NOMO-1 (cell line): ENCODE measurements around the gene KNTC1.
"Not testable (repeated sequence)": the region's sequence is repeated elsewhere in the genome, so short reads cannot be mapped to it uniquely, and the experiment has no call there.

Experiments used
- DNase-seq, 2 experiments: peaks; one replicate each; lab custom pipeline; 2025; ENCODE audit not compliant: unreplicated experiment in 2 of 2; lab: John Stamatoyannopoulos, UW

KNTC1 gene, protein sequence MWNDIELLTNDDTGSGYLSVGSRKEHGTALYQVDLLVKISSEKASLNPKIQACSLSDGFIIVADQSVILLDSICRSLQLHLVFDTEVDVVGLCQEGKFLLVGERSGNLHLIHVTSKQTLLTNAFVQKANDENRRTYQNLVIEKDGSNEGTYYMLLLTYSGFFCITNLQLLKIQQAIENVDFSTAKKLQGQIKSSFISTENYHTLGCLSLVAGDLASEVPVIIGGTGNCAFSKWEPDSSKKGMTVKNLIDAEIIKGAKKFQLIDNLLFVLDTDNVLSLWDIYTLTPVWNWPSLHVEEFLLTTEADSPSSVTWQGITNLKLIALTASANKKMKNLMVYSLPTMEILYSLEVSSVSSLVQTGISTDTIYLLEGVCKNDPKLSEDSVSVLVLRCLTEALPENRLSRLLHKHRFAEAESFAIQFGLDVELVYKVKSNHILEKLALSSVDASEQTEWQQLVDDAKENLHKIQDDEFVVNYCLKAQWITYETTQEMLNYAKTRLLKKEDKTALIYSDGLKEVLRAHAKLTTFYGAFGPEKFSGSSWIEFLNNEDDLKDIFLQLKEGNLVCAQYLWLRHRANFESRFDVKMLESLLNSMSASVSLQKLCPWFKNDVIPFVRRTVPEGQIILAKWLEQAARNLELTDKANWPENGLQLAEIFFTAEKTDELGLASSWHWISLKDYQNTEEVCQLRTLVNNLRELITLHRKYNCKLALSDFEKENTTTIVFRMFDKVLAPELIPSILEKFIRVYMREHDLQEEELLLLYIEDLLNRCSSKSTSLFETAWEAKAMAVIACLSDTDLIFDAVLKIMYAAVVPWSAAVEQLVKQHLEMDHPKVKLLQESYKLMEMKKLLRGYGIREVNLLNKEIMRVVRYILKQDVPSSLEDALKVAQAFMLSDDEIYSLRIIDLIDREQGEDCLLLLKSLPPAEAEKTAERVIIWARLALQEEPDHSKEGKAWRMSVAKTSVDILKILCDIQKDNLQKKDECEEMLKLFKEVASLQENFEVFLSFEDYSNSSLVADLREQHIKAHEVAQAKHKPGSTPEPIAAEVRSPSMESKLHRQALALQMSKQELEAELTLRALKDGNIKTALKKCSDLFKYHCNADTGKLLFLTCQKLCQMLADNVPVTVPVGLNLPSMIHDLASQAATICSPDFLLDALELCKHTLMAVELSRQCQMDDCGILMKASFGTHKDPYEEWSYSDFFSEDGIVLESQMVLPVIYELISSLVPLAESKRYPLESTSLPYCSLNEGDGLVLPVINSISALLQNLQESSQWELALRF (N-terminal part only)

DNA sequence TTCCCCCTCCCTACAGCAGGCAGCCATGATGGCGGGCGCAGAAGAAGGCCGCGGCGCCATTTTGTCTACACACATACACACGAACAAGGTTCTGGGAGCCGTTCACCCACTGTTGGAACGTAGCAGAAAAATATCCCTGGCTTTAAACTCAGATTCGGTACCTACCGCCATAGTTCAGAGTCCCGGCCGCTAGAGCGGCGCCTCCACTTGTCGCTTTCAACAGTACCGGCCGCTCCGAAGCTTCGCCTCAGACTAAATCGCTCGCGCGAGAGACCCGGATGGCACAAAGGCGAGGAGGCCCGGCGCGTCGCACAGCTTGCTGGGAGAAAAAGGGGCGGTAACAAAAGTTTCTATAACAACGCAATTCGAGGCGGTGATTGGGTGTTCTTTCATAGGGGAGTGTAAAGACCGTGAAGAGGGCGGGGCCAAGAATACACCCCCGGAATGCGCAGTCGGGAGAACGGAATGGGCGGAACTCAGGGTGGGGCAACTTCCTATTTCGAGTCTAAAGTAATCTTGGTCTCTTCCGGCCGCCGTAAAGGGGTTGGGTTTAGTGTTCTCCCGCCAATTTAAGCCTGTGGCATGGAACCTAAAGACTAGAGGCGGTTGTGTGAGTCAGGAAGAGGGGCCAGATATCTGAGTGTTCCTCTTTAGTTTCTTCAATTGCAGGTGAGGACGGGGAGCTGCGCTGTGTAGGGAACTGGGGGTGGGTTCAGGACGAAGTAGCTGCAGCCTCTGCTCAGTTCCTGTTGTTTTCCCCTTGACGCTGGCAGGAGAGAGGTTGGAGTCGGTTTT is at the start of gene KNTC1, which contains the start of gene RSRC2:
Gene KNTC1 (plus strand): TSS at position 567 of the 795 bp plus-strand sequence. CDS start 2,815 bp downstream, outside the sequence.
Gene RSRC2 (minus strand): TSS at position 254 of the 795 bp plus-strand sequence. CDS start 83 bp downstream, at position 171.
- DNase-seq, result peak; percentile 99 to 100

DNA sequence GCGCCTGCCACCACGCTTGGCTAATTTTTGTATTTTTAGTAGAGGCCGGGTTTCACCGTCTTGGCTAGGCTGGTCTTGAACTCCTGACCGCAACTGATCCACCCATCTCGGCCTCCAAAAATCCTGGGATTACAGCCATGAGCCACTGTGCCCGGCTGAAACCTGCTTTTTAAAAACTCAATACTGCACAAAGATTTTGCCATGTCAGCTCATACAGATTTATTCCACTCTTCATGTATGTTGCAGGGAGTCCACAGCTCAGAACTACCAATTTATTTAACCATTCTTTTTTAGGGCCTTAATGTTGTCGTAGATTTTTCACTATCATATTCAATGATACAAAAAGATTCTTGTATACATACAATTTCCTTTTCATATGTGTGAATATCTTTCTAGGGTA is 46.3 kb upstream of the KNTC1 start:
- no peak for DNase-seq

DNA sequence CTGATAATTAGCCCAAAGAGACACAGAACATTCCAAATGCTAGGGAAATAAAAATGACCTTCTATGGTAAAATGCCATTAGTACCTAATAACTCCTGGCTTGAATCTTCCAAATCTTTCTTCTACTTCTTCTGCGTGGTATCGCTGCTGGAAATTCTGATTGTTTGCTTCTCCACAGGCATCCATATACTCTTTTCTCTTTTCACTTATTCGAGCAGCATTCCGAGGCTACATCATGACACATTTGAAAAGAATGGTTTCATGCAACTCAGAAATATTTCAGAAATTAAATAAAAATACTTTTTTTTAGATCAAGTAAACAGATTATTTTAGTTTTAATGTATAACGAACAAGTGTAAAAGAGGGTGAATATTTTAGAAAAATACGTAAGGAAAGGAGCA is 45.2 kb upstream of the KNTC1 start:
- DNase-seq, result no peak

DNA sequence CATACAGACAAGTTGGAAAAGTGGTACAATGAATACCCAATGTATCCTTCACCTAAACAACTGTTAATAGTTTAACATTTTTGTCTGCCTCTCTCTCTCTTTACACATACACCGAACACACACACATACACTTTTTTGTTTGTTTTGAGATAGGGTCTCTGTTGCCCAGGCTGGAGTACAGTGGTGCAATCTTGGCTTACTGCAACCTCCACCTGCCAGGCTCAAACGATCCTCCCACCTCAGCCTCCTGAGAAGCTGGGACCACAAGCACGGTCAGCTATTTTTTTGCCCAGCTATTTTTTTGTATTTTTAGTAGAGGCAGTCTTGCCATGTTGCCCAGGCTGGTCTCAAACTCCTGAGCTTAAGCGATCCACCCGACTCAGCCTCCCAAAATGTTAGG is 43.1 kb upstream of the KNTC1 start:
- no peak for DNase-seq

DNA sequence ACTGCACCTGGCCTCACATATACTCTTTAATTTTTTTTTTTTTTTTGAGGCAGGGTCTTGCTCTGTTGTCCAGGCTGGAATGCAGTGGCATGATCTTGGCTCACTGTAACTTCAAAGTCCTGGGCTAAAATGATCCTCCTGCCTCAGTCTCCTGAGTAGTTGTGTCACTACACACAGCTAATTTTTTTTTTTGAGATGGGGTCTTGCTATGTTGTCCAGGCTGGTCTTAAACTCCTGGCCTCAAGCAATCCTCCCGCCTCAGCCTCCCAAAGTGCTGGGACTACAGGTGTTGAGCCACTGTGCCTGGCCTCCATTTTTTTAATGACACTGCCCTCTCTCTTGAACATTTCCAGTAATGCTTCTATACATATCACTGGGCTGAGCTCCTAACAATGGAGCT is 42.7 kb upstream of the KNTC1 start:
- not testable (repeated sequence) for DNase-seq

DNA sequence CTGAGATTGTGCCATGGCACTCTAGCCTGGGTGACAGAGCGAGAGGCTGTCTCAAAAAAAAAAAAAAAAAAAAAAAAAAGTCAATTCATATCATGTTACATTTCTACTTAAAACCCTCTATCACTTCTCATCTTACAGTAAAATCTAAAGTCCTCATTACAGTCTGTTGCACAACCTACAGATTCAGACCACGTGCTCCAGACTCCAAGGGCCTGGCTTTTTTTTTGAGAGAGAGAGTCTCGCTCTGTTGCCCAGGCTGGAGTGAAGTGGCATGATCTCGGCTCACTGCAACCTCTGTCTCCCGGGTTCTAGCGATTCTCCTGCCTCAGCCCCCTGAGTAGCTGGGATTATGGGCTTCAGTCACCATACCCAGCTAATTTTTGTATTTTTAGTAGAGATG is 40.7 kb upstream of the KNTC1 start:
- not testable (repeated sequence) for DNase-seq

DNA sequence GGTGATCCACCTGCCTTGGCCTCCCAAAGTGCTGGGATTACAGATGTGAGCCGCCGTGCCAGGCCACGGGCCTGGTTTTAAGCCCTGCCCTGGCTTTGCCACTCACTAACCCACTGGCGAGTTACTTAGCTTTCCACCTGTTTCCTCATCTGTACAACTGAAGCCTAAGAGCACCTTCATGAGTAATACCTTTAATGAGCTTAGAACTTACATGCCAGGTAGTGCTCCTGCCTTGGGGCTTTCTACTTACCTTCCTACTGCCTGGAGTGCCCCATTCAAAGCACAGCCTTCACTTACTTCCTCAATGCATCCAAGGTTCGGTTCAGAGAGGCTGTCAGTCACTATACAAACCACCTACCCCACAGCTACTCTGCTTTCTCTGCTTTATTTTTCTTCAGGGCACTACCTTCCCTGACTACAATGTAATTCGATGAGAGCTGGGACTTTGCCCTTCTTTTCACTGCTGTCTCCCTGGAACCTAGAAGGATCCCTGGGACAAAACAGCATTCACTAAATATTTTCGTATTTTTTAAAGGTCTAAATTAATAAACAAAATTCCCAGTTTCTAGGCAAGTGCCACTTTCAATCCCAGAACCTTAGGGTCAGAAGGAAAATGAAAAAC is 40.1 kb upstream of the KNTC1 start:
- DNase-seq, result no peak

DNA sequence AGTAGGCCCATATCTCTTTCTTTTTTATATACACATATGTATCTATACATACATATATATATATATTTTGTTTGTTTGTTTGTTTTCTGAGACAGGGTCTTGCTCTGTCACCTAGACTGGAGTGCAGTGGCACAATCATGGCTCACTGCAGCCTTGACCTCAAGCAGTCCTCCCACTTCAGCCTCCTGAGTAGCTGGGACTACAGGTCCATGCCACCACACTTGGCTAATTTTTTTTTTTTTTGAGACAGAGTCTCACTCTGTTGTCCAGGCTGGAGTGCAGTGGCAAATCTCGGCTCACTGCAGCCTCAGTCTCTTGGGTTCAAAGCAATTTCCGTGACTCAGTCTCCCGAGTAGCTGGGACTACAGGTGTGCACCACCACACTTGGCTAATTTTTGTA is 39.2 kb upstream of the KNTC1 start:
- DNase-seq, result not testable (repeated sequence)

DNA sequence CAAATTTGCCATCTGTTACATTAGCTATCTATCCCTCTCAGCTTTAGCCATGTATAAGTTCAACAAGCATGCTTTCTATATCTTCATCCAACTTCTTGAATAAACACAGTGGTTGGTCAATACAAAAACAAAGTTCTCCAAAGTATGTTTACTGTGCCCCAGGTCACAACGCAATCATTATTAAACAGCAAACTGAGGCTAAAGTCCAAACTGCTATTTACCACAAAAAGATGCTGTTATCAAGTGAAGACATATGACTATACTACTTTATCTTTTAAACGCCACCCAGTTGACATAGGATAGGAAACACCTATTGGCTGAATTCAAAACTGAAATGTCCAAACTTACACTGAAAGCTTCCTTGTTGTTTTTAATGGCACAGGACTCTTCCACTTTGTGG is 38.0 kb upstream of the KNTC1 start:
- DNase-seq, result no peak

DNA sequence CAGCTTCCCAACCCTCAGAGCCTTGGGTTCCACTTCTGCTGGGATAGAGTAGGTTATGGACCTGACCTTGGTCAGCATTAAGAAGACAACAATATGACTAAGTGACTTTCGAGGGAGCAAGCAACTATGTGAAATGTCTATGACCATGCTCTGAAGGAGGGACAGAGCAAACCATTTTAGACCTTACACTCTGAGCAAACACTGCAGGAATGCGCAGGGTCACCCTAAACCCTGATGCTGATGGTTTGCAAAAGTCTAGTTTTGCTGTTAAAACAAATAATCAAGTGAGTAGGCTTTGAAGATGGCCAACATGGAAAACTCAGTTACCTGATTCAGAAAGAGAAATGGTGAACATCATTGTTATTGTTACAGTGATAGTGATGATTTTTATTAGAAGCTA is 35.1 kb upstream of the KNTC1 start:
- no peak for DNase-seq

DNA sequence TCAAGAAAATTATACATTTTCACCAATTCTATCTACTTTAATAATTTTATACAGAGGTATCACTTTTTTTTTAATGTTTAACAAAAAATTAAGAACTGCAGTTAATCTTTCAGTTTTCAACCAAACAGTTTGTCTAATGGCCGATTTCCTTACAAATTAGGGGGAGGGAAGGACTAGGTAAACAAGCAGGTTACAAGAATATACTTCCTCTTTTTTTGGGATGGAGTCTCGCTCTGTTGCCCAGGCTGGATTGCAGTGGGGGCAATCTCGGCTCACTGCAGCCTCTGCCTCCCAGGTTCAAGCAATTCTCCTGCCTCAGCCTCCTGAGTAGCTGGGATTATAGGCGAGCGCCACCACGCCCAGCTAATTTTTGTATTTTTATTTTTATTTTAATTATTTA is 33.8 kb upstream of the KNTC1 start:
- peak in 1 of 2 experiments; percentile 2 for DNase-seq

DNA sequence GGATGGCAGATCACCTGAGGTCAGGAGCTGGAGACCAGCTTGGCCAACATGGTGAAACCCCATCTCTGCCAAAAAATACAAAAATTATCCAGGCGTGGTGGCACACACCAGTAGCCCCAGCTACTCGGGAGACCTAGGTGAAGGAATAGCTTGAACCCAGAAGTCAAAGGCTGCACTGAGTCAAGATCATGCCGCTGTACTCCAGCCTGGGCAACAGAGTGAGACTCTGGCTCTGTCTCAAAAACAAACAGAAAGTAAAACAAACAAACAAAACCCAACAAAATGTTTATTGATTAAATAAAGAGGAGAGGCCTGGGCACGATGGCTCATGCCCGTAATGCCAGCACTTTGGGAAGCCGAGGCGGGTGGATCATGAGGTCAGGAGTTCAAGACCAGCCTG is 31.8 kb upstream of the KNTC1 start:
- no peak for DNase-seq

DNA sequence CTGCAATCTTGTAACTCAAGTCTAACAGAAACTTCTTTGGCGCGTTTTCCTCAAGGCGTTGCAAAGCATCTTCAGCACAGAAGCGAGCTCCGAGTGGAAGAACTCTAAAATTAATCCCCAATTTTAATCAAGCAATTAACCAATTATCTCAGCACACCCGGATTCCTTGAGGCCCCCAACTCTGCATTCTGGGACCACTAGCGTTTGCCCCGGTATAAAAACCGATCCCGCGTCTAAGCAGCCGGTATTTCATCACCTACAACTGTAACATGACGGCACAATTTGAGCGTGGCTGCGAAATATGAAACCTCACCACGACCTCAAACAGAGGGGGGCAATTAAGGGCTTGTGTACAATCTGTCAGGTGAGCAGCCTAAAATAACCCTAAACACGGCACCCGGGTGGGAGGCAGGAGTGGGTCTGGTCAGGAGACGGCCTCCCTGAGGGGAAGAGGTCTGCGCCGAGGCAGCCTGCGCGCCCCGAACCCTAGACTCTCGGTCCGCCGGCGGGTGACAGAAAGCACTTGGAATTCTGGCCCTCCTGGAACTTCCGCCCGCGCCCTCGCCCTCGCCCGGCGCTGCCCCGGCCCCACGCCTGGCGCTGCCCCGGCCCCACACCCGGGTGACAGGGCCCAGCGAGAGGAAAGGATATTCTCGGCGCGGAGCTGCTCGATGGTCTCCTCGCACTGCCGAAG is 26.9 kb upstream of the KNTC1 start:
- peak; percentile 44 to 61 for DNase-seq

DNA sequence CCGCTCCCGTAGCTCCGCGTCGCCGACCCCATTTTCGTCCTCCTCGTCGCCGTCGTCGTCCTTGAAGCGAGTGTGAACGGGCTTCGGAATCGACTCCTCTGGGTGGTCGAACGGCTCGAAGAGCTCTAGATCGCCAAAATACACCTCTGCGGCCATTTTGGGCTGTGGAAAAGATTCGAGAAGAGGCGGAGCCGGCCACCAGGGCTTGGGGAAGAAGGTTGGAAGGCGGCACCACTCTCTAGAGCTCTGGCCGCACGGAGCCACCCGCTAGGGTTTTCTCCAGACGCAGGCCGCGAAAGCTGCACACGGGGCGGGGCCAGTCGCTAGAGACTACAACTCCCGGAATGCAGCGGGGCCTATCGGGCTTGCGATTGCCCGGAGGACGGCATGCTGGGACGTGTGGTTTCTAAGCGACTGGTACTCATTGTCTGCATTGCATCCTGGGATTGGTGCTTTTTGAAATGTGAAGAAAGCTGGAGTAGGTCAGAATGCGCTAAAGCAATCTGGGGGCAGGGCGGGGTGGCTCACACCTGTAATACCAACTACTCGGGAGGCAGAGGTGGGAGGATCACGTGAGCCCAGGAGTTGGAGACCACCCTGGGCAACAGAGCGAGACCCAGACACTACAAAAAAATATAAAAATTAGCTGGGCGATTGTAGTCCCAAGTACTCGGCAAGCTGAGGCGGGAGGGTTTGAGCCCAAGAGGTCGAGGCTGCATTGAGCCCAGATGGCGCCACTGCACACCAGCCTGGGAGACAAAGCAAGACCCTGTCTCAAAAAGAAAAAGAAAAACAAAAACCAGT is 26.2 kb upstream of the KNTC1 start, which contains the start of gene ZCCHC8:
Gene ZCCHC8 (minus strand): TSS at position 248 of the 804 bp plus-strand sequence. CDS start 92 bp downstream, at position 156.
- peak; percentile 99 for DNase-seq

DNA sequence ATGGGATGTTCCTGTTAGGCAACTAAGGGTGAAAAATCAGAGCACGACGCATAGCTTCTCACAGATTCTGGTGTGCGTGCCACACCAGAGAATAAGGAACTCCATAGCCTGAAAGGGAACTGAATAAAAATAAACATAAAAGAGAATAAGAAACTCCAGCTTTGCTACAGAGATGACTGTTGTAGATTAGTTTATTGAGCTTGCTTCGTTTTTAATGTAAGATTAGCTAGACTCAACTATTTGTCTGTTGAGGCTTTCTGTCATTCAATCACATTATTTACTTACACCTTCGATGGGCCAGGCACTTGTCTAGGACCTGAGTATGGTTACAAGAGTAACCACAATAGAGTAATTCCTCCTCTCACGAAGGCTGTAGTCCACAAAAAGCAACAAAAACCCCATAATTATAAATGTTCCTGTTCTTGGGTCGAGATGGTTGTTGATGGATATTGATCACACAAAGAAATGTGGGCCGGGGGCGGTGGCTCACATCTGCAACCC is 25.5 kb upstream of the KNTC1 start:
- peak; percentile 61 to 68 for DNase-seq

DNA sequence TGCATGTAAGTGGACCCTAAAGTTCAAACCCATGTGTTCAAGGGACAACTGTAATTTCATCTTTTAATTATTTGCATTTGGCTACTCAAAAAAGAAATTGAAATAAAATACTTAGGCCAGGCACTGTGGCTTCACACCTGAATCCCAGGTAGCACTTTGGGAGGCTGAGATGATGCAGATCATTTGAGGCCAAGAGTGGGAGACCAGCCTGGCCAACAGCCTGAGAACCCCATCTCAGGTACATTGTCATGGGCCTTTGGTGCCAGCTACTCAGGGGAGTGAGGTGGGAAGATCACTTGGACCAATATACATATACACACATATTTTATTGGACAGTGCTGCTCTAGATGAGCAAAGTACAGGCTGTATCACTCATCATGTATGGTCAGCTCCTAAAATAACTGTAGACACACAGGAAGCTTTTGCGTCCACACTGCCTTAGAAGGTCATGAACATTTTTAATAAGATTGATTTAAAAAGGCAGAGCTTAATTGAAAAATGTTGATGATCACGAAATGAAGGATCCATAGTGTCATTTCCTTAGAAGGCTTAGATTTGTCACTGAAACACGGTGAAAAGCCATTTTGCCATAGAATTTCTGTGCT is 23.8 kb upstream of the KNTC1 start:
- DNase-seq, result no peak

DNA sequence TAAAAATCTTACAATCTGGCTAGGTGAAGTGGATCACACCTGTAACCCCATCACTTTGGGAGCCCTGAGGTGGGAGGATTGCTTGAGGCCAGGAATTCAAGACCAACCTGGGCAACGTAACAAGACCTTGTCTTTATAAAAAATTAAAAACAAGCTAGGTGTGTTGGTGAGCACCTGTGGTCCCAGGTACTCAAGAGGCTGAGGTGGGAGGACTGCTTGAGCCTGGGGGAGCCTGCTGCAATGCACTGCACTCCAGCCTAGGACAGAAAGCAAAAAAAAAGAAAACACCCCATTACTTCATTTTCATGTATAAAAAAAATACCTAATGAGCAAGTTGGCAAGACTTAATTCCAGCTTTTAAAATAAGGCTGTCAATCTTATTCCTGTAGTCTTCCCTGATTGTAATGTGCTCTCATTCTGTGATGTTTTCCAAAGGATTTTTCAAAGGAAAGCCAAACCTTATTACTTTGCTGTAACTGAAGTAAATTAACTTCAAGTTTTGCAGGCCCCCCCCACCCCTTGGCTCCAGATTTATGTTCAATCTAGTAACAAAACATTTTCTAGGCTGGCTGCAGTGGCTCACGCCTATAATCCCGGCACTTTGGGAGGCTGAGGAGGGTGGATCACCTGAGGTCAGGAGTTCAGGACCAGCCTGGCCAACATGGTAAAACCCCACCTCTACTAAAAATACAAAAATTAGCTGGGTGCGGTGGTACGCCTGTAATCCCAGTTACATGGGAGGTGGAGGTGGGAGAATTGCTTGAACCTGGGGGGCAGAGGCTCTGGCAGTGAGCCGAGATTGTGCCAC is 23.1 kb upstream of the KNTC1 start:
- no peak for DNase-seq
